GM18507 (cell line): ENCODE data around the gene FAM124B.
A peak's percentile ranks its signal among the peaks of the same experiment; 100 is the strongest.

Source experiments
- DNase-seq: peaks from one replicate; pipeline ENCODE4 v3.0.0; 2011; ENCODE audit warnings: low read depth; ENCODE audit not compliant: insufficient read length; ENCODE audit errors: extremely low spot score
- FAIRE-seq: peaks from 2 replicates; lab custom pipeline; 2011; peaks lifted over from hg19 to GRCh38; lab: Jason Lieb, UNC

The FAM124B gene

GRCh38 chr2:224401641-224402342, at the start of gene FAM124B:
TSS of gene FAM124B (minus strand) at chr2:224402107. CDS start at chr2:224401768, 339 bp downstream.
- DNase-seq (no peak), FAIRE-seq (no peak)

DNA sequence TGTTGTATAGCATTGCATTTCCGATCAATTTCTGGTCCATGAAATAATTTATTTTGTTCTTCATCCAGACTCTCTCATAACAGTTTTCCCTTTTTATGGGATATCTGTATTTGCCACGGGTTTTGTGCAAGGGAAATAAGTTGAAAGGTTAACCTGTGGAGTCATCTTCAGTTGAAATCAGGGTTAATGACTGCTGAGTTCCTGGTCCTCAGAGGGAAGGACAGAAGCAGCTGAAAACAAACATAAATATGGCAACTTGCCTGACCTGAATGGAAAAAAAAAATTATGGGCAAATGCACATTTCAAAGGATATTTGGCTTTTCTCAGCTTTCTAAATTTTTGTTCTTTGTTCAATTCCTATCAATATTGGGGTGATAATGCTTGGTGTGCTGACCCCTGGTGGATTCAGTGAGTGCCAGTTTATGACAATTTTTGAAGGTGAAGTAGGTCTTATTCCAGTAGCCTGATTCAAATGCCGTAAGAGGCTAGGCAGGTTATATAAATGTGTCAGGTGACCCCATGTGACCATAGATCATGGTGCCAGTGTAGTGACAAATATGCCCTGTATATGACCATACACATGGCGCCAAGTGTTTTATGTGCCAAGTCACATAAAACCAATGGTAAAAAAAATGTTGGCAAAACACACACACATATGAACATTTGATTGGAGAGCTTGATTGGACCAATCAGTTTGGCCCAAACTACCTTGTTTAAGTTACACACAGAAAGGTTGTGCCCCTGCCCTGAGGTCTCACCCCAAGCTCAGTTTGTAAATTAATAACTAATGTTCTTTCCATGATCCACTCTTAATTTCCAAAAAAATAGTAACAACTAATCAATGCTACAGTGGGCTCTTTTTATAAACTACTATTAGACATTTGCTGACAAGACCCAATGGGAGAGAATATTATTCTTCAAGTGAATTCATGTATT, 47.6 kb upstream of the FAM124B start:
- no peak for DNase-seq
- peak; percentile 74 for FAIRE-seq

DNA sequence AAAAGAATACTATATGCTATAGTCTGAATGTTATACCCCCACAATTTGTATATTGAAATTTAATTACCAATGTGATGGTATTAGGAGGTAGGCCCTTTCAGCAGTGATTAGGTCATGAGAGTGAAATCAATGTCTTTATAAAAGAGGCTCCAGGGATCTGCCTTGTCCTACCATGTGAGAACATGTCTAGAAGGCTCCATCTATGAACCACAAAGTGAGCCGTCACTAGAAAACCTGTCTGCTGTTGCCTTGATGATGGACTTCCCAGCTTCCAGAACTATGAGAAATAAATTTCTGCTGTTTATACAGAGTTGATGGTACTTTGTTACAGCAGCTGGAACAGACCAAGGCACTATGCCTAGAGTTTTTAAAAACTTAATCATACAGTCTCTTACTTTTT, 46.3 kb upstream of the FAM124B start:
- DNase-seq (no peak), FAIRE-seq (no peak)

DNA sequence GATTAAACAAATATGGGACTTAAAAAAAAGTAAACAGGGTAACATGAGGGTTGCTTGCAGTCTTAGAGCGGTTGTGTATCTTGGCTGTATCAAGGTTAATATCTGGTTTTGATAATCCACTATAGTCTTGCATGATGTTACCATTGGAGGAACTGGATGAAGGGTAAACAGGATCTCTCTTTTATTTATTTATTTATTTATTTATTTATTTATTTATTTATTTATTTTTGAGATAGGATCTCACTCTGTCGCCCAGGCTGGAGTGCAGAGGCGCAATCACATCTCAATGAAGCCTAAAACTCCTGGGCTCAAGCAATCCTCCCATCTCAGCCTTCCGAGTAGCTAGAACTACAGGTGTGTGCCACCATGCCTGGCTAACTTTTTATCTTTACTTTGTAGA, 42.9 kb upstream of the FAM124B start:
- FAIRE-seq, result no peak
- no peak for DNase-seq

GRCh38 chr2:224444021-224444420, 42.1 kb upstream of the FAM124B start:
- FAIRE-seq (no peak), DNase-seq (no peak)

DNA sequence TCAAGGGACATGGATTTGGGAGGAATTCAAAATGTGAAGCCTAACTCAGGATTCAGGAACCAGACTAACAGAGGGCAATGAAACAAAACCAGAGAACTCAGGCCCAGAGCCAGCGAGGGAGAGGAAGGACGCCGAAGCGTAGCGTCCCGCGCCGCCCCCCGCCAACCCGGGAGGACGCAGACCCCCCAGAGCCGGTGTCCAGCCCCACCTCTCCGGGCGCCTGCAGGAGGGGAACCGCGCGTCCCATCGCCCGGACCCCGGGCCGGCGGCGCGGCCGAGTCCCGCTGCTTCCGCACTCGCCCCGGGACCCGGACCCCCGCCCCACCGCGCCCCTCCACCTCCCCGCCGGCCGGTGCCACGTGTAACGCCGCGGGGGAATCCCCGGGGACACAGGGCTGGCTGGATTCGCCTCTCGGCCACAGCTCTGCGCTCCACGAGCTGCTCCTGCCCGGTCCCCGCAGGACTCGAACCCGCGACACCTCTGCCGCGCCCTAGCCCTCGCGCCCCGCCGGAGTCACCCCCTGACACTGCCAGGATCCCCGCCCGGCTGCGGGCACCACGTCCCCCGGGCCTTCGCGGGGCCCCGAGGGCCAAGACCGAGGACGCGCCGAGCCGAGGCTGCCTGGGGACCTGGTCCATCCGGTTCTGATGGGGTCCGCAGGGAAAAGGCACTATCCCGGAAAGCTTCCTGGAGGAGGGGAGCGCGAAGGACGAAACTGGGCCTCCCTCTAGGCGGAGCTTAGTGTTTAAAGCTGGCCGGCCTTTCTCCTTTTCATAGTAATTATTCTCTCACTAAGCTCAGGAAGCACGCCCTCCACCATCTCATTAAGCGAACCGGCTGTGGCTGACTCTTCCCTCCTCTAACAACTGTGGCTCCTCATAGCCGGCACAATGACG, 40.4 kb upstream of the FAM124B start:
- FAIRE-seq (no peak), DNase-seq (no peak)

GRCh38 chr2:224440988-224441387, 39.1 kb upstream of the FAM124B start:
- no peak for DNase-seq
- no peak for FAIRE-seq

- no peak for DNase-seq
- FAIRE-seq, result no peak
Observed at GRCh38 chr2:224438726-224439125, 36.8 kb upstream of the FAM124B start.

DNA sequence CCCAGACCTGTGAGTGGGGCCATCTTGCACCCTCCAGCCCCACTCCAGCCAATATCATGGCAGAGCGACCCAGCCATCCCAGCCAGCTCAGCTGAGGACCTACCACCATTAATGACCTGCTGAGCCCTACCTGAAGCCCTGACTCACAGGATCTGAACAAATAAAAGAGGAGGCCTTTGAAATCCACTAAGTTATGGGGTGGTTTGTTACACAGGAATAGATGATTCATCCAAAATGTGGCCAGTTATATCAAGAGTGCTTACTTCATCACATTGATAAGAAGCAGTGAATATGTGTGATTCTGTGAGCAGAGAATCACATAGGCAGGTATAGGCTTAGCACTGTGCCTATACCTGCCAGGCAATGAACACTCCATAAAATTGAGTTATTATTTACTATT, 34.7 kb upstream of the FAM124B start:
- no peak for FAIRE-seq
- DNase-seq, result no peak

DNA sequence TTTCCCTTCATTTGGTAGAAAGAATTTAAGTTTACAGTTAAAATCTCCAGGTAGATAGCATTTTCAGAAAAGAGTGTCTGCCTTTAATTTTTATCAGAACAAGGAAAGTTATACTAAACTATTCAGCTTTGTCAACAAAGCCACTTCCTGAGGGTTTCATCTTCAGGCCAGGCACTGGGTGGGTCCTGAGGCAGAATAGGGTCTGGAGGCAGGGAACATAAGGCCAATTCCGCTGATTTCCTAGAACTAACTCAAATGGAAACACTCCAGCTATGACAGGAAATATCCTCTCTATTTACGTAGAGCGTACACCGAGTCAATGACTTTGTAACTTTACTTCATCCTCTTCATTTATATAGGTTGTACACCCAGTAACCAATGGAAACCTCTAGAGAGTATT, 32.7 kb upstream of the FAM124B start:
- FAIRE-seq, result no peak
- no peak for DNase-seq

DNA sequence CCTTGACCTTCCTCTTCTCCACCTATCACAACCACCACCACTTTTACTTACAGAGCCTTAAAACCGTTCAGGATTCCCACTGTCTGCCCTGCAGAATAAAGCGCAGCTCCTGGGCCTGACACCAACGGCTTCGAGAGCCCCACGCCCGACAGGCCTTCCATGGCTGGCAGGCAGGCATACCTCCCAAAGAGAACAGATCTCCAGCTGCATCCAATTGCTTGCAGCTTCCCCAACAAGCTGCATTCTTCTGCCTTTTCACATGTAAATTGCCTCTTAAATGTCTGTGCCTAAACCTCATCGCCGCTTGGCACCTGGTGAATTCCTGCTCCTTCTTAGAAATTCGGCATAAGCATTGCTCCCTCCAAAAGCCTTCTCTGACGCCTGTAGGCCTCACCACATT, 31.5 kb upstream of the FAM124B start:
- DNase-seq, result no peak
- no peak for FAIRE-seq

- no peak for DNase-seq
Observed at GRCh38 chr2:224432003-224432579, 30.2 kb upstream of the FAM124B start.

DNA sequence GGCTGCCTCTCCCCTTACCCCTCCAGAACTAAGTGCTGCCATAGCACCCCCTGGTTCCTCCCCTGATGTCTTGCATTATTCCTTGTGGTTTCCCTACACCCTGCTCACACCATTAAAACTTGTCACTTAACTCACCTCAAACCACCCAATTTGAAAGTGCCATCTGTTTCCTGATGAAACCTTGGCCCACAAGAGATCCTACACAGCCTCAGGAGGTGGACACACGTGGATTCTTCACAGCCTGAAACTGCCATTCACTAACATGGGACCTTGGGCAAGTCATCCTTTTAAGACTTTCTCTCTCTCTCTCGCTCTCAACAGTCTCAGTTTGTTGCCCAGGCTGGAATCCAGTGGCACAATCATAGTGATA, 27.5 kb upstream of the FAM124B start:
- DNase-seq (no peak), FAIRE-seq (no peak)

More at GRCh38 chr2:224432003-224432579, 30.2 kb upstream of the FAM124B start:
- FAIRE-seq, result no peak

DNA sequence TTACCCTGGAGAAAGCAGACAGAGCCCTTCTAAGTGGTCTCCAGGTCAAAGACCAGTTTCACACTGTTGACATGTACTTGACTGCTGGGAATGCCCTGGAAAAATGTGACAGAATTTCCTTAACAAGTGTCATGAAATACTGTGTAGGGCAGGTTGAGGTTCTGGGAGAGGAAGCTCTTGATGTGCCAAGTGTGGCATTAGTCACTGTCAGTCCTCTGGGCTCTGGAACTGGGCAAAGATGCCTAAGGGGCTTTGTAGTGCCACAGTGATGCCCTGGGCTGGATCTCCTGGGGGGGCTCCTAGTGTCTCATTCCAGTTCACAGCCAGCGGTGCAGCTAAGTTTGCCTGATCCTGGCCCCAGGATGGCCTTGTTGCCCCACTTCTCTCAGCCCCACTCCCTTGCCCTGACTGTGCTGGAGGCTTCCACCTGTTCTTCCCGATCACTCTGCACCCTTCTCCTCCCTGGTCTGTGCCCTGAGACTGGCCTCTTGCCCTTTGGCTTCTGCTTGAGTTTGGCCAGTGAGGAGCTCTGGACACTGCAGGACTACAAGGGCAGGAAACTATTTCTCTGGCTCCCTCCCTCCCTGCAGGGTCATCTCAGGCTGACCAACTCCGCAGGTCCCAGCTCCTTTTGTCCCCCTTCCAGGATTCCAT, 27.0 kb upstream of the FAM124B start:
- no peak for DNase-seq
- no peak for FAIRE-seq

DNA sequence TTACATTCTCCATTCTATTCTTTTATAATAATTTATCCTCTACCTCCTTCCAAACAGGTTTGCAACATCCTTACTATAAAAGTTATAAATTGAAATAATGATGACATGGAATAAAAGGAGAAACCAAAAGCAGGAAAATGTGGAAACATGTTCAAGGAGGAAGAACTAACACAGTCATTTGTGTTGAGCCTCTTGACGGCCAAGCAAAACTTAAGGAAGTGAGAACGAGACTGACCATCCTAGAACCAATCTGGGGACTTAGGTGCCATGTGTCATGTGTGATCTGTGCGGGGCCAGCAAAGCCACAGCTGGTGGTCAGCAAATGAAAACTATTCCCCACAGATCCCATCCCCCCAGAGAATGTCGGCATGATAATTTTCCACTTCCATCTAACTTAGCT, 25.6 kb upstream of the FAM124B start:
- FAIRE-seq, result no peak
- DNase-seq, result no peak

DNA sequence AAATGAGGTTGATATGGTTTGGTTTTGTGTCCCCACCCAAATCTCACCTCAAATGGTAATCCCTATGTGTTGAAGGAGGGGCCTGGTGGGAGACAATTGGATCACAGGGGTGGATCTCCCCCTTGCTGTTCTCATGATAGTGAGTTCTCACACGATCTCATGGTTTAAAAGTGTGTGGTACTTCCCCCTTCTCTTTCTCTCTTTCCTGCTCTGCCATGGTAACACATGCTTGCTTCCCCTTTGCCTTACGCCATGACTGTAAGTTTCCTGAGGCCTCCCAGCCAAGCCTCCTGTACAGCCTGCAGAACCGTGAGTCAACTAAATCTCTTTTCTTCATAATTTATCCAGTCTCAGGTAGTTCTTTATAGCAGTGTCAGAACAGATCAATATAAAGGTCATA, 24.7 kb upstream of the FAM124B start:
- FAIRE-seq (no peak), DNase-seq (no peak)

- DNase-seq (no peak), FAIRE-seq (no peak)
Observed at GRCh38 chr2:224421065-224421464, 19.2 kb upstream of the FAM124B start.

DNA sequence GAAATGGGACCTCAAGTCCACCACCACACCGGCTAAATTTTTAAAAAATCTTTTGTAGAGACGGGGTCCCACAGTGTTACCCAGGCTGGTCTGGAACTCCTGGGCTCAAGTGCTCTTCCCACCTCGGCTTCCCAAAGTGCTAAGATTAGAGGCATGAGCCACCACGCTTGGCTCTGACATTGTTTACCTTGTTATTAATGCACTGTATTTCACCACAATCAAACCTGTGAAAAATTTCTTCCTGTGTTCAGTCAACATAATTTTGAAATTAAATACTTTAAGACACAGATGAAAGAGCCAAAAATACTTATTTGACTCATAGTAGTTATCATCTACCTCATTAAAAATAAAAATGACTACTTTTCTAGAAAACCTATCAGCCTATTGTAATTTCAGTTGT, 16.0 kb upstream of the FAM124B start:
- FAIRE-seq, result no peak
- DNase-seq, result no peak

GRCh38 chr2:224417361-224417729, 15.4 kb upstream of the FAM124B start:
- DNase-seq (no peak), FAIRE-seq (no peak)
